ENCODE data around the gene TBCK. TPM values are rescaled to one million over a fixed set of nuclear protein-coding genes. Genes with fewer than 3 reads are reported as not detected.

Gene TBCK
- total and polyA plus RNA-seq, 2 of the 13 experiments (the other 11 are each of a cell fraction or from before 2014, with no cell fraction given), result 51.0 to 62.4 TPM

GRCh38 chr4:106315968-106316772 lies at the start of gene TBCK, which contains the start of gene AIMP1 (continued):
- TF ChIP-seq TBX2 (CRISPR knock-in tag; IDR thresholded peaks at IDR 0.05; ENCODE audit: borderline replicate concordance) (no peak), TIGD3 (CRISPR knock-in tag; IDR thresholded peaks at IDR 0.05; ENCODE audit: borderline replicate concordance) (no peak), NFE2 (CRISPR knock-in tag; IDR thresholded peaks at IDR 0.05) (no peak), CHD2 (IDR thresholded peaks at IDR 0.05; ENCODE audit: low read depth, low read length) (no peak), RBAK (CRISPR knock-in tag; IDR thresholded peaks at IDR 0.05) (0 out of 2 replicates have a peak, but pooled peaks have one; percentile 20), ZNF605 (CRISPR knock-in tag; IDR thresholded peaks at IDR 0.05) (peak; percentile 59), NCOR1 (IDR thresholded peaks at IDR 0.05; ENCODE audit: borderline replicate concordance, low read length) (peak; percentile 32; the same call in 1 of the 2 replicates), ELK4 (CRISPR knock-in tag; IDR thresholded peaks at IDR 0.05; ENCODE audit: borderline replicate concordance) (no peak), ZNF446 (CRISPR knock-in tag; IDR thresholded peaks at IDR 0.05) (no peak), ESRRA (CRISPR knock-in tag; IDR thresholded peaks at IDR 0.05; ENCODE audit: low read depth) (0 out of 2 replicates have a peak, but pooled peaks have one; percentile 8), AKAP8 (CRISPR knock-in tag; IDR thresholded peaks at IDR 0.05) (0 out of 2 replicates have a peak, but pooled peaks have one; percentile 29), MAF1 (CRISPR knock-in tag; IDR thresholded peaks at IDR 0.05; ENCODE audit: borderline replicate concordance) (0 out of 2 replicates have a peak, but pooled peaks have one; percentile 64), JDP2 (CRISPR knock-in tag; IDR thresholded peaks at IDR 0.05; ENCODE audit: borderline replicate concordance) (no peak; the same call in 1 of the 2 replicates), HOXA3 (CRISPR knock-in tag; IDR thresholded peaks at IDR 0.05) (peak; percentile 49; the same call in 1 of the 2 replicates), MLLT10 (CRISPR knock-in tag; IDR thresholded peaks at IDR 0.05) (0 out of 2 replicates have a peak, but pooled peaks have one; percentile 53), ZNF235 (CRISPR knock-in tag; IDR thresholded peaks at IDR 0.05; ENCODE audit: borderline replicate concordance) (no peak), ZNF839 (CRISPR knock-in tag; IDR thresholded peaks at IDR 0.05; ENCODE audit: borderline replicate concordance) (0 out of 2 replicates have a peak, but pooled peaks have one; percentile 13), RARA (CRISPR knock-in tag; IDR thresholded peaks at IDR 0.05) (no peak), ZNF691 (CRISPR knock-in tag; IDR thresholded peaks at IDR 0.05; ENCODE audit: borderline replicate concordance, low read depth) (no peak), ZNF775 (CRISPR knock-in tag; IDR thresholded peaks at IDR 0.05; ENCODE audit: borderline replicate concordance) (no peak; the same call in 1 of the 2 replicates), POGZ (CRISPR knock-in tag; IDR thresholded peaks at IDR 0.05) (peak; percentile 80), ZFP62 (CRISPR knock-in tag; IDR thresholded peaks at IDR 0.05) (no peak), JARID2 (CRISPR knock-in tag; IDR thresholded peaks at IDR 0.05; ENCODE audit: insufficient replicate concordance) (no peak), ZNF292 (CRISPR knock-in tag; IDR thresholded peaks at IDR 0.05; ENCODE audit: borderline replicate concordance, low read depth) (peak; percentile 68), ZNF12 (CRISPR knock-in tag; IDR thresholded peaks at IDR 0.05) (0 out of 2 replicates have a peak, but pooled peaks have one; percentile 5), NRL (CRISPR knock-in tag; IDR thresholded peaks at IDR 0.05; ENCODE audit: borderline replicate concordance) (peak; percentile 73; the same call in 1 of the 2 replicates), ZNF737 (CRISPR knock-in tag; IDR thresholded peaks at IDR 0.05; ENCODE audit: borderline replicate concordance) (no peak)
